ENCODE data around the gene SV2B. TPM values are rescaled to one million over a fixed set of nuclear protein-coding genes. Genes with fewer than 3 reads are reported as not detected.

The SV2B gene
- total RNA-seq, 1 experiment from 2014 or later = not detected

DNA sequence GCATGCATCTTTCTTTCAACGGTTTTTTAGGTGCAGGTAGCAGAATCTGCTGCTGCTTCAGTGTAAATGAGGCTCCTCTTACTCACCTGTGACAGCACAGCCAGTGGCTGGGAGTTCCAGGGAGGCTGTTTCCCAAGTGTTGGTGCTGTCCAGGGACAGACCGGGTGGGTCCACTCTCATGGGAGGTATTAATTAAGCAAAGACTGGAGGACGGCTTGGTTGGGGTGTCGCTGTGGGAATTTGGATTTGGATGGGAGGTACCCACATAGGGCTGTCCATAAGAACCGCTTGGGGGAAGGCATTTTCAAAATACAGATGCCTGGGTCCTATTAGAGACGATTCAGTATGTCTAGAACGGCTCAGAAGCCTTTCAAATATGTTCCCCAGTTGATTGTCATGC lies 42.9 kb downstream of the SV2B start:
- H3K27me3 Mint-ChIP-seq (ENCODE audit: low read depth) = peaks cover 21% of the 10 kb centered on the region
- Histone ChIP-seq H2BK120ac (ENCODE audit: low read depth, low read length, poor library complexity, severe bottlenecking) (no peak overlapping the region), H2AFZ (ENCODE audit: low read length) (no peak overlapping the region), H3K79me1 (ENCODE audit: insufficient read depth, low read depth, low read length, poor library complexity, severe bottlenecking) (no peaks in the 10 kb centered on the region), H2BK12ac (ENCODE audit: insufficient read length, low read depth, low read length) (no peak overlapping the region), H3K18ac (ENCODE audit: insufficient read length, low read depth, low read length) (no peak overlapping the region), H4K20me1 (ENCODE audit: control insufficient read depth, insufficient read depth, insufficient read length) (no peaks in the 10 kb centered on the region), H3K27ac (ENCODE audit: insufficient read length, low read depth, low read length) (no peak overlapping the region), H2BK20ac (ENCODE audit: low read depth, low read length, poor library complexity, severe bottlenecking) (no peak overlapping the region), H3K23ac (ENCODE audit: insufficient read length, low read depth, low read length) (no peak overlapping the region), H3K56ac (ENCODE audit: insufficient read length, low read depth, low read length) (no peak overlapping the region), H3K79me2 (ENCODE audit: insufficient read depth, low read length) (no peaks in the 10 kb centered on the region), H3K27me3 (ENCODE audit: insufficient read depth, low read length) (no peaks in the 10 kb centered on the region), H2BK5ac (ENCODE audit: insufficient read length, low read length) (no peak overlapping the region), H3K4me1 (ENCODE audit: insufficient read depth, low read length) (no peaks in the 10 kb centered on the region), H3K4ac (ENCODE audit: low read depth, low read length) (no peak overlapping the region), H3K9me3 (ENCODE audit: control insufficient read depth, low read depth, low read length) (no peaks in the 10 kb centered on the region), H2BK15ac (ENCODE audit: low read depth, low read length) (no peak overlapping the region), H4K5ac (ENCODE audit: insufficient read length, low read depth, low read length) (no peak overlapping the region), H4K8ac (replicated peaks; ENCODE audit: insufficient read length, low read depth, low read length) (no peak overlapping the region), H3K14ac (ENCODE audit: insufficient read depth, low read length) (no peak overlapping the region), H3K23me2 (ENCODE audit: insufficient read length, low read depth, low read length, poor library complexity, severe bottlenecking) (no peaks in the 10 kb centered on the region), H3T11ph (ENCODE audit: low read length) (no peak overlapping the region), H2AK5ac (ENCODE audit: insufficient read length, low read length) (no peak overlapping the region), H3K4me2 (ENCODE audit: insufficient read depth, insufficient read length, low read length) (no peak overlapping the region), H4K91ac (ENCODE audit: insufficient read length, low read depth, low read length) (no peak overlapping the region), H3K9ac (ENCODE audit: extremely low read depth, insufficient read length, low read length) (no peak overlapping the region)
- H3K36me3 Mint-ChIP-seq (ENCODE audit: insufficient read depth in 1 of 3, low read depth in 3 of 3) = no peaks in the 10 kb centered on the region
- WGBS (ENCODE audit: extremely low coverage, insufficient read length, low lambda C conversion rate) = no CpG with 5 or more reads among the region's 7 CpGs
- H3K4me3 Mint-ChIP-seq = no peak overlapping the region
- TF ChIP-seq, protein P1, sequence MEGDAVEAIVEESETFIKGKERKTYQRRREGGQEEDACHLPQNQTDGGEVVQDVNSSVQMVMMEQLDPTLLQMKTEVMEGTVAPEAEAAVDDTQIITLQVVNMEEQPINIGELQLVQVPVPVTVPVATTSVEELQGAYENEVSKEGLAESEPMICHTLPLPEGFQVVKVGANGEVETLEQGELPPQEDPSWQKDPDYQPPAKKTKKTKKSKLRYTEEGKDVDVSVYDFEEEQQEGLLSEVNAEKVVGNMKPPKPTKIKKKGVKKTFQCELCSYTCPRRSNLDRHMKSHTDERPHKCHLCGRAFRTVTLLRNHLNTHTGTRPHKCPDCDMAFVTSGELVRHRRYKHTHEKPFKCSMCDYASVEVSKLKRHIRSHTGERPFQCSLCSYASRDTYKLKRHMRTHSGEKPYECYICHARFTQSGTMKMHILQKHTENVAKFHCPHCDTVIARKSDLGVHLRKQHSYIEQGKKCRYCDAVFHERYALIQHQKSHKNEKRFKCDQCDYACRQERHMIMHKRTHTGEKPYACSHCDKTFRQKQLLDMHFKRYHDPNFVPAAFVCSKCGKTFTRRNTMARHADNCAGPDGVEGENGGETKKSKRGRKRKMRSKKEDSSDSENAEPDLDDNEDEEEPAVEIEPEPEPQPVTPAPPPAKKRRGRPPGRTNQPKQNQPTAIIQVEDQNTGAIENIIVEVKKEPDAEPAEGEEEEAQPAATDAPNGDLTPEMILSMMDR (conservative IDR thresholded peaks at IDR 0.05) = no peak
- peaks cover 0 to 5% of the 10 kb centered on the region in 2 experiments; a peak in 2 of 4 replicates for H3K4me1 Mint-ChIP-seq
- H3K27ac Mint-ChIP-seq = peak overlapping the region in 1 of 3 experiments; percentile 41; a peak in 1 of 7 replicates
- no peaks in the 10 kb centered on the region; a peak in 1 of 5 replicates for H3K9me3 Mint-ChIP-seq
- DNase-seq = no peak

All from H9 (cell line).